K562 (cell line): ENCODE data around the gene ZFAND3. TPM values are rescaled to one million over a fixed set of nuclear protein-coding genes. Genes with fewer than 3 reads are reported as not detected.

ENCODE experiments used
- ATAC-seq: fragments of 200-7000 bp; cut with Tn5 transposase; 3 replicates; pipeline ENCODE4 v1.9.1; 2020; ENCODE audit warnings: moderate library complexity
- BruUV-seq: library from RNA; stranded (reverse); fragments of 400-500 nt; replicated peaks from 2 replicates; lab custom pipeline; 2021; lab: Mats Ljungman, UMichigan
- CTCF ChIA-PET: fragments of 300-600 bp; formaldehyde crosslinking; extraction: SDS; loops from one replicate; lab custom pipeline; 2021; ENCODE audit warnings: low intra/inter-chr PET ratio; lab: Yijun Ruan, JAX
- POLR2A ChIA-PET: fragments of 300-600, 350-650 bp; sonication (Branson Sonifier 250); formaldehyde crosslinking; extraction: SDS; loops from one replicate; lab custom pipeline; 2021; ENCODE audit warnings: antibody characterized with exemption, inconsistent platforms; lab: Yijun Ruan, JAX
- DNase-seq, 4 experiments: peaks; one replicate each; pipeline versions ENCODE4 v3.0.0 to v3.0.0-alpha.2; 2011 to 2018; ENCODE audit warnings: low spot score in 3 of 4, mixed read lengths in 3 of 4; ENCODE audit errors: extremely low read depth in 1 of 4
- FAIRE-seq: peaks from 2 replicates; lab custom pipeline; 2011; peaks lifted over from hg19 to GRCh38; lab: Jason Lieb, UNC
- H2AFZ ChIP-seq: 2 replicates; pipeline ENCODE4 v1.6.0; 2011; ENCODE audit warnings: low read depth, low read length, control low read depth, inconsistent platforms
- H3K27ac ChIP-seq: fragments of 200-600 bp; 3 replicates; pipeline ENCODE4 v1.8.0; 2011; ENCODE audit warnings: low read depth, mild to moderate bottlenecking, control low read depth, inconsistent platforms, low read length, moderate library complexity, mixed read lengths; ENCODE audit errors: extremely low read depth
- H3K27me3 ChIP-seq, 2 experiments: fragments of 300-600 bp in 1 of 2; 2 replicates in 1 of 2; 3 replicates in 1 of 2; pipeline versions ENCODE4 v1.6.0 to v1.8.0; 2011; ENCODE audit warnings: inconsistent platforms in 2 of 2, low read length in 2 of 2, mild to moderate bottlenecking in 1 of 2, mixed read lengths in 1 of 2, moderate library complexity in 1 of 2; ENCODE audit not compliant: control insufficient read depth in 2 of 2, insufficient read depth in 2 of 2
- H3K36me3 ChIP-seq: fragments of 300-600 bp; 3 replicates; pipeline ENCODE4 v1.8.0; 2011; ENCODE audit warnings: mild to moderate bottlenecking, low read length, inconsistent platforms; ENCODE audit not compliant: control insufficient read depth, insufficient read depth
- H3K4me1 ChIP-seq, 2 experiments: fragments of 200-600 bp in 1 of 2; replicated peaks in 1 of 2; 2 replicates in 1 of 2; 3 replicates in 1 of 2; pipeline versions ENCODE4 v1.5.1 to v1.8.0; 2011; ENCODE audit warnings: inconsistent platforms in 2 of 2, low read length in 2 of 2, mild to moderate bottlenecking in 1 of 2, mixed read lengths in 1 of 2, moderate library complexity in 1 of 2; ENCODE audit not compliant: control insufficient read depth in 2 of 2, insufficient read depth in 2 of 2
- H3K4me2 ChIP-seq: 2 replicates; pipeline ENCODE4 v1.6.1; 2011; ENCODE audit warnings: low read length, control low read depth, inconsistent platforms, mixed read lengths; ENCODE audit not compliant: insufficient read depth
- H3K4me3 ChIP-seq: fragments of 200-600 bp; sonication (generic), shearing (Covaris generic); 2 replicates; pipeline ENCODE4 v1.5.1; 2016; ENCODE audit warnings: control low read depth, inconsistent platforms
- H3K79me2 ChIP-seq: fragments of 200-600 bp; 3 replicates; pipeline ENCODE4 v1.8.0; 2011; ENCODE audit warnings: low read length, inconsistent platforms; ENCODE audit not compliant: control insufficient read depth, insufficient read depth
- H3K9ac ChIP-seq, 2 experiments: 2 replicates each; pipeline versions ENCODE4 v1.6.0 to v1.6.1; 2011; ENCODE audit warnings: low read depth in 2 of 2, low read length in 2 of 2, control low read depth in 1 of 2, inconsistent platforms in 1 of 2, mild to moderate bottlenecking in 1 of 2, mixed read lengths in 1 of 2; ENCODE audit not compliant: insufficient read depth in 1 of 2
- H3K9me1 ChIP-seq: one replicate; pipeline ENCODE4 v1.6.0; 2011; ENCODE audit warnings: inconsistent platforms, mild to moderate bottlenecking, low read length, moderate library complexity; ENCODE audit not compliant: control insufficient read depth, insufficient read depth
- H3K9me3 ChIP-seq: replicated peaks from 2 replicates; pipeline ENCODE4 v1.5.1; 2011; ENCODE audit warnings: low read depth, low read length, inconsistent platforms; ENCODE audit not compliant: control insufficient read depth, insufficient read depth
- H4K20me1 ChIP-seq: replicated peaks from 2 replicates; pipeline ENCODE4 v1.6.1; 2011; ENCODE audit warnings: low read length, inconsistent platforms, mixed read lengths; ENCODE audit not compliant: control insufficient read depth, insufficient read depth
- ETS1 ChIP-seq: conservative IDR thresholded peaks from 2 replicates; pipeline ENCODE4 v1.6.1; 2011; ENCODE audit warnings: low read depth, mild to moderate bottlenecking, low read length; ENCODE audit not compliant: control insufficient read depth
- POLR3A ChIP-seq: IDR thresholded peaks from 2 replicates; pipeline ENCODE4 v1.6.1; 2011; ENCODE audit warnings: borderline replicate concordance, mild to moderate bottlenecking, moderate library complexity; ENCODE audit not compliant: insufficient read length, insufficient read depth; ENCODE audit errors: extremely low read depth
- ZBTB33 ChIP-seq: sonication (generic); formaldehyde crosslinking; IDR thresholded peaks from 2 replicates; pipeline ENCODE4 v1.8.1; 2023; ENCODE audit warnings: mild to moderate bottlenecking, missing genetic modification reagents
- ZKSCAN1 ChIP-seq: fragments of 150-350 bp; IDR thresholded peaks from 2 replicates; pipeline ENCODE4 v1.6.1; 2016; ENCODE audit warnings: low read depth, low read length
- WGBS: fragments of 100-300 bp; shearing (Covaris generic); methylation state at CpG from one replicate; pipeline ENCODE4 v1.1.6; 2016; ENCODE audit warnings: low coverage, mixed read lengths; ENCODE audit not compliant: insufficient coverage; ENCODE audit errors: missing lambda C conversion rate; 5-methylcytosine and 5-hydroxymethylcytosine counted together
- in situ Hi-C: fragments of 300-500 bp; cut with MboI; formaldehyde crosslinking; loops from 4 replicates; pipeline ENCODE4 v1.15.0; 2018; ENCODE audit warnings: inconsistent platforms, mixed read lengths
- intact Hi-C: fragments of 100-400 bp; cut with micrococcal nuclease; formaldehyde crosslinking; loops from 2 replicates; pipeline ENCODE4 v1.14.2; 2022
- polyA plus RNA-seq, 8 experiments: library from polyadenylated mRNA; depleted of rRNA in 4 of 8; stranded (reverse) in 5 of 8; unstranded in 3 of 8; fragments of >200 nt; fragmentation: Nextera tagmentation in 2 of 8; fragmentation: Illumina TruSeq in 1 of 8; extraction: Ambion mirVana in 2 of 8; extraction: Trizol in 1 of 8; gene quantifications; 2 replicates each; pipeline versions ENCODE4 v1.2.1 to v1.2.3, GENCODE V29; 2011 to 2014; ENCODE audit warnings: inconsistent platforms in 1 of 8, missing spikeins in 1 of 8
- total RNA-seq, 7 experiments: library from RNA; depleted of rRNA in 6 of 7; stranded (reverse); fragments of >200 nt in 6 of 7; fragmentation: Illumina TruSeq in 2 of 7; extraction: Trizol in 2 of 7; gene quantifications; 2 replicates each; pipeline versions ENCODE4 v1.2.1 to v1.2.3, GENCODE V29; 2011 to 2021; ENCODE audit warnings: low replicate concordance in 1 of 7

The ZFAND3 gene
- total and polyA plus RNA-seq, 9 of the 15 experiments (the other 6 are each of a cell fraction or from before 2014, with no cell fraction given): 0.81 to 26.6 (median 11.8) TPM

- no peak overlapping the region for H2AFZ ChIP-seq
- H3K4me2 ChIP-seq: no peak overlapping the region
- no peaks in the 10 kb centered on the region for H3K4me1 ChIP-seq
- no peak for FAIRE-seq
- no peaks in the 10 kb centered on the region for H3K9me1 ChIP-seq
- H3K27me3 ChIP-seq: no peaks in the 10 kb centered on the region
- WGBS: 73% methylated on average over 2 of the region's 2 CpGs
- intact Hi-C loops (no loop called here), in situ Hi-C loops (no loop called here)
- CTCF ChIA-PET: no interaction called here
- 0 out of 3 replicates have a peak, but pooled peaks cover 3% of the 10 kb centered on the region for H3K36me3 ChIP-seq
- no peak for DNase-seq
- no peak overlapping the region for H3K9ac ChIP-seq
- H3K4me3 ChIP-seq: no peak overlapping the region
- no peak overlapping the region for H3K27ac ChIP-seq
- no peaks in the 10 kb centered on the region for H4K20me1 ChIP-seq
- no peaks in the 10 kb centered on the region for H3K9me3 ChIP-seq
- POLR2A ChIA-PET: interaction anchor here (0.9 kb wide), 1 partner anchor 13 kb away, joined by 3 read pairs; no protein-coding TSS in a partner anchor
- TF ChIP-seq ZKSCAN1 (peak; percentile 66), ETS1 (no peak), ZBTB33 (no peak), POLR3A (no peak)
- no peaks in the 10 kb centered on the region for H3K79me2 ChIP-seq
- no TSS peak for BruUV-seq
- no peak for ATAC-seq
Observed at GRCh38 chr6:38080889-38081288, 261.4 kb downstream of the ZFAND3 start.
